CD4-positive, alpha-beta T cell treated with Interferon alpha-2 for 1 hour (primary cell): Measurements from ENCODE around the gene IRF2.

Experiments used
- DNase-seq, 2 donors: peaks; one replicate each; pipeline ENCODE4 v3.0.0-alpha.2; 2020 to 2022

Gene IRF2

GRCh38 chr4:184473499-184474262 is 669 bp downstream of the IRF2 start:
- peak; percentile 65 to 77 for DNase-seq

- peak; percentile 59 to 69 for DNase-seq
Observed at GRCh38 chr4:184472614-184473498, 1.5 kb downstream of the IRF2 start.

GRCh38 chr4:184471881-184472613 is 2.3 kb downstream of the IRF2 start:
- peak; percentile 9 to 46 for DNase-seq

- no peak for DNase-seq
Observed at GRCh38 chr4:184470785-184471110, 3.6 kb downstream of the IRF2 start.

- DNase-seq, result no peak
Observed at GRCh38 chr4:184466634-184467033, 7.7 kb downstream of the IRF2 start.

- DNase-seq, result no peak
Observed at GRCh38 chr4:184464759-184465454, 9.4 kb downstream of the IRF2 start.

- DNase-seq, result no peak
Observed at GRCh38 chr4:184463856-184464255, 10.5 kb downstream of the IRF2 start.

- no peak for DNase-seq
Observed at GRCh38 chr4:184463158-184463557, 11.2 kb downstream of the IRF2 start.

- DNase-seq, result no peak
Observed at GRCh38 chr4:184462724-184463123, 11.6 kb downstream of the IRF2 start.

GRCh38 chr4:184461711-184462441 is 12.5 kb downstream of the IRF2 start:
- DNase-seq, result no peak

GRCh38 chr4:184460499-184461285 is 13.7 kb downstream of the IRF2 start:
- DNase-seq, result no peak

GRCh38 chr4:184459413-184459812 is 14.9 kb downstream of the IRF2 start:
- no peak for DNase-seq

- peak in 1 of 2 donors; percentile 36 for DNase-seq
Observed at GRCh38 chr4:184457535-184458249, 16.7 kb downstream of the IRF2 start.

- no peak for DNase-seq
Observed at GRCh38 chr4:184456337-184456736, 18.0 kb downstream of the IRF2 start.

- no peak for DNase-seq
Observed at GRCh38 chr4:184455299-184455698, 19.1 kb downstream of the IRF2 start.

- peak; percentile 46 to 69 for DNase-seq
Observed at GRCh38 chr4:184453365-184454160, 20.8 kb downstream of the IRF2 start.

- no peak for DNase-seq
Observed at GRCh38 chr4:184452740-184453139, 21.6 kb downstream of the IRF2 start.

- DNase-seq, result no peak
Observed at GRCh38 chr4:184451726-184452125, 22.6 kb downstream of the IRF2 start.

- DNase-seq, result no peak
Observed at GRCh38 chr4:184450743-184451535, 23.4 kb downstream of the IRF2 start.
